CD4-positive, alpha-beta T cell (primary cell): ENCODE measurements around the gene RBP3. TPM values are rescaled to one million over a fixed set of nuclear protein-coding genes. Genes with fewer than 3 reads are reported as not detected.
A peak's percentile ranks its signal among the peaks of the same experiment; 100 is the strongest.

ENCODE experiments used
- ATAC-seq: fragments of 200-7000 bp; cut with Tn5 transposase; one replicate; pipeline ENCODE4 v1.10.0; 2022; ENCODE audit warnings: mild to moderate bottlenecking; ENCODE audit not compliant: poor library complexity
- CTCF ChIA-PET: fragments of 350-600 bp; sonication (Branson Sonifier 250); formaldehyde crosslinking; loops from one replicate; lab custom pipeline; 2021; ENCODE audit warnings: antibody characterized with exemption, inconsistent platforms; lab: Charles Lee
- POLR2A ChIA-PET: fragments of 350-600 bp; sonication (Branson Sonifier 250); formaldehyde crosslinking; loops from one replicate; lab custom pipeline; 2021; ENCODE audit warnings: antibody characterized with exemption, inconsistent platforms; lab: Charles Lee
- DNase-seq, 14 experiments: peaks; one replicate each; pipeline ENCODE4 v3.0.0-alpha.2; 2013 to 2020; ENCODE audit warnings: mixed read lengths in 2 of 14
- H3K27ac ChIP-seq, 2 donors: one replicate each; pipeline versions ENCODE4 v1.5.1 to v1.7.0; 2013; ENCODE audit warnings: low read length in 2 of 2, low read depth in 1 of 2, mild to moderate bottlenecking in 1 of 2
- H3K27me3 ChIP-seq, 2 experiments: 1 replicate in 1 of 2; 2 replicates in 1 of 2; pipeline versions ENCODE4 v1.6.1 to v1.7.0; 2013; ENCODE audit warnings: low read length in 2 of 2, control low read depth in 1 of 2, mild to moderate bottlenecking in 1 of 2, moderate library complexity in 1 of 2; ENCODE audit not compliant: insufficient read depth in 2 of 2, control insufficient read depth in 1 of 2
- H3K36me3 ChIP-seq: one replicate; pipeline ENCODE4 v1.6.1; 2013; ENCODE audit warnings: low read length, control low read depth; ENCODE audit not compliant: insufficient read depth
- H3K4me1 ChIP-seq: one replicate; pipeline ENCODE4 v1.6.1; 2013; ENCODE audit warnings: low read length, control low read depth; ENCODE audit not compliant: insufficient read depth
- H3K4me3 ChIP-seq: one replicate; pipeline ENCODE4 v1.5.1; 2013; ENCODE audit warnings: mild to moderate bottlenecking, low read length, moderate library complexity
- H3K9me3 ChIP-seq, 2 experiments: 1 replicate in 1 of 2; 2 replicates in 1 of 2; pipeline versions ENCODE4 v1.6.1 to v1.7.0; 2013; ENCODE audit warnings: low read length in 2 of 2, mild to moderate bottlenecking in 2 of 2, control low read depth in 1 of 2, moderate library complexity in 1 of 2; ENCODE audit not compliant: control insufficient read depth in 1 of 2, insufficient read depth in 1 of 2
- H3K27ac Mint-ChIP-seq: one replicate; pipeline ENCODE4 v1.8.0; 2020; ENCODE audit warnings: mixed read lengths
- H3K27me3 Mint-ChIP-seq: one replicate; pipeline ENCODE4 v1.8.0; 2021; ENCODE audit warnings: mixed read lengths
- H3K36me3 Mint-ChIP-seq: one replicate; pipeline ENCODE4 v1.8.0; 2021; ENCODE audit warnings: low read depth, mixed read lengths
- H3K4me1 Mint-ChIP-seq: one replicate; pipeline ENCODE4 v1.8.0; 2021; ENCODE audit warnings: low read depth, mixed read lengths
- H3K4me3 Mint-ChIP-seq: one replicate; pipeline ENCODE4 v1.8.0; 2020; ENCODE audit warnings: mild to moderate bottlenecking, mixed read lengths
- H3K9me3 Mint-ChIP-seq: one replicate; pipeline ENCODE4 v1.8.0; 2020; ENCODE audit warnings: mixed read lengths
- intact Hi-C, 2 experiments: fragments of 100-400 bp; cut with DNase I in 1 of 2; cut with micrococcal nuclease in 1 of 2; formaldehyde crosslinking; loops; one replicate each; pipeline versions ENCODE4 v1.15.1 to v1.9.0; 2023 to 2025; cut with DNase I, micrococcal nuclease
- total RNA-seq, 174 experiments: library from RNA in 2 of 174; stranded (reverse) in 2 of 174; gene quantifications; one replicate each; pipeline ENCODE4 v1.2.3 and lab custom pipeline; 2021 to 2026
- TF ChIP-seq, protein P1 (sequence below): fragments of 200-600 bp; IDR thresholded peaks from one replicate; pipeline ENCODE4 v1.8.0; 2022; ENCODE audit warnings: antibody characterized with exemption, mild to moderate bottlenecking

RBP3 gene
- total RNA-seq, 2 experiments from 2014 or later = not detected

DNA sequence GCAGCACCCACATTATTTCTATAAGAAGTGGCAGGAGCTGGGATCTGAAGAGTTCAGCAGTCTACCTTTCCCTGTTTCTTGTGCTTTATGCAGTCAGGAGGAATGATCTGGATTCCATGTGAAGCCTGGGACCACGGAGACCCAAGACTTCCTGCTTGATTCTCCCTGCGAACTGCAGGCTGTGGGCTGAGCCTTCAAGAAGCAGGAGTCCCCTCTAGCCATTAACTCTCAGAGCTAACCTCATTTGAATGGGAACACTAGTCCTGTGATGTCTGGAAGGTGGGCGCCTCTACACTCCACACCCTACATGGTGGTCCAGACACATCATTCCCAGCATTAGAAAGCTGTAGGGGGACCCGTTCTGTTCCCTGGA is 874 bp upstream of the RBP3 start:
- no peak for ATAC-seq
- H3K9me3 Mint-ChIP-seq = no peaks in the 10 kb centered on the region
- no peak overlapping the region for H3K4me3 ChIP-seq
- H3K4me1 Mint-ChIP-seq = no peaks in the 10 kb centered on the region
- peak in 1 of 14 experiments; percentile 6 for DNase-seq
- ChIA-PET CTCF (no interaction called here), POLR2A (no interaction called here)
- H3K36me3 Mint-ChIP-seq = no peaks in the 10 kb centered on the region
- TF ChIP-seq, protein P1, sequence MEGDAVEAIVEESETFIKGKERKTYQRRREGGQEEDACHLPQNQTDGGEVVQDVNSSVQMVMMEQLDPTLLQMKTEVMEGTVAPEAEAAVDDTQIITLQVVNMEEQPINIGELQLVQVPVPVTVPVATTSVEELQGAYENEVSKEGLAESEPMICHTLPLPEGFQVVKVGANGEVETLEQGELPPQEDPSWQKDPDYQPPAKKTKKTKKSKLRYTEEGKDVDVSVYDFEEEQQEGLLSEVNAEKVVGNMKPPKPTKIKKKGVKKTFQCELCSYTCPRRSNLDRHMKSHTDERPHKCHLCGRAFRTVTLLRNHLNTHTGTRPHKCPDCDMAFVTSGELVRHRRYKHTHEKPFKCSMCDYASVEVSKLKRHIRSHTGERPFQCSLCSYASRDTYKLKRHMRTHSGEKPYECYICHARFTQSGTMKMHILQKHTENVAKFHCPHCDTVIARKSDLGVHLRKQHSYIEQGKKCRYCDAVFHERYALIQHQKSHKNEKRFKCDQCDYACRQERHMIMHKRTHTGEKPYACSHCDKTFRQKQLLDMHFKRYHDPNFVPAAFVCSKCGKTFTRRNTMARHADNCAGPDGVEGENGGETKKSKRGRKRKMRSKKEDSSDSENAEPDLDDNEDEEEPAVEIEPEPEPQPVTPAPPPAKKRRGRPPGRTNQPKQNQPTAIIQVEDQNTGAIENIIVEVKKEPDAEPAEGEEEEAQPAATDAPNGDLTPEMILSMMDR = no peak
- H3K27me3 ChIP-seq = no peaks in the 10 kb centered on the region
- H3K9me3 ChIP-seq = no peaks in the 10 kb centered on the region
- no peaks in the 10 kb centered on the region for H3K4me1 ChIP-seq
- H3K4me3 Mint-ChIP-seq = no peak overlapping the region
- no peak overlapping the region for H3K27ac ChIP-seq
- no peaks in the 10 kb centered on the region for H3K36me3 ChIP-seq
- no peaks in the 10 kb centered on the region for H3K27me3 Mint-ChIP-seq
- intact Hi-C loops = no loop called here
- H3K27ac Mint-ChIP-seq = no peak overlapping the region

DNA sequence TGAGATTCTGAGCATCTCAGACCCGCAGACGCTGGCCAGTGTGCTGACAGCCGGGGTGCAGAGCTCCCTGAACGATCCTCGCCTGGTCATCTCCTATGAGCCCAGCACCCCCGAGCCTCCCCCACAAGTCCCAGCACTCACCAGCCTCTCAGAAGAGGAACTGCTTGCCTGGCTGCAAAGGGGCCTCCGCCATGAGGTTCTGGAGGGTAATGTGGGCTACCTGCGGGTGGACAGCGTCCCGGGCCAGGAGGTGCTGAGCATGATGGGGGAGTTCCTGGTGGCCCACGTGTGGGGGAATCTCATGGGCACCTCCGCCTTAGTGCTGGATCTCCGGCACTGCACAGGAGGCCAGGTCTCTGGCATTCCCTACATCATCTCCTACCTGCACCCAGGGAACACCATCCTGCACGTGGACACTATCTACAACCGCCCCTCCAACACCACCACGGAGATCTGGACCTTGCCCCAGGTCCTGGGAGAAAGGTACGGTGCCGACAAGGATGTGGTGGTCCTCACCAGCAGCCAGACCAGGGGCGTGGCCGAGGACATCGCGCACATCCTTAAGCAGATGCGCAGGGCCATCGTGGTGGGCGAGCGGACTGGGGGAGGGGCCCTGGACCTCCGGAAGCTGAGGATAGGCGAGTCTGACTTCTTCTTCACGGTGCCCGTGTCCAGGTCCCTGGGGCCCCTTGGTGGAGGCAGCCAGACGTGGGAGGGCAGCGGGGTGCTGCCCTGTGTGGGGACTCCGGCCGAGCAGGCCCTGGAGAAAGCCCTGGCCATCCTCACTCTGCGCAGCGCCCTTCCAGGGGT is 703 bp downstream of the RBP3 start:
- Histone ChIP-seq H3K4me1 (no peaks in the 10 kb centered on the region), H3K27ac (no peak overlapping the region), H3K27me3 (no peaks in the 10 kb centered on the region), H3K36me3 (no peaks in the 10 kb centered on the region), H3K9me3 (no peaks in the 10 kb centered on the region), H3K4me3 (no peak overlapping the region)
- TF ChIP-seq, protein P1 = no peak
- no peak for ATAC-seq
- Mint-ChIP-seq H3K4me1 (no peaks in the 10 kb centered on the region), H3K27ac (no peak overlapping the region), H3K4me3 (no peak overlapping the region), H3K9me3 (no peaks in the 10 kb centered on the region), H3K27me3 (no peaks in the 10 kb centered on the region), H3K36me3 (no peaks in the 10 kb centered on the region)
- peak in 1 of 14 experiments; percentile 20 for DNase-seq
- CTCF ChIA-PET = no interaction called here
- intact Hi-C loops = no loop called here
- POLR2A ChIA-PET = no interaction called here

DNA sequence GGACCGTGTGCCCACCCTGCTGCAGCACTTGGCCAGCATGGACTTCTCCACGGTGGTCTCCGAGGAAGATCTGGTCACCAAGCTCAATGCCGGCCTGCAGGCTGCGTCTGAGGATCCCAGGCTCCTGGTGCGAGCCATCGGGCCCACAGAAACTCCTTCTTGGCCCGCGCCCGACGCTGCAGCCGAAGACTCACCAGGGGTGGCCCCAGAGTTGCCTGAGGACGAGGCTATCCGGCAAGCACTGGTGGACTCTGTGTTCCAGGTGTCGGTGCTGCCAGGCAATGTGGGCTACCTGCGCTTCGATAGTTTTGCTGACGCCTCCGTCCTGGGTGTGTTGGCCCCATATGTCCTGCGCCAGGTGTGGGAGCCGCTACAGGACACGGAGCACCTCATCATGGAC is 1.4 kb downstream of the RBP3 start:
- Mint-ChIP-seq H3K4me1 (no peaks in the 10 kb centered on the region), H3K9me3 (no peaks in the 10 kb centered on the region), H3K27ac (no peak overlapping the region), H3K4me3 (no peak overlapping the region), H3K27me3 (no peaks in the 10 kb centered on the region), H3K36me3 (no peaks in the 10 kb centered on the region)
- no peak overlapping the region for H3K27ac ChIP-seq
- intact Hi-C loops = no loop called here
- CTCF ChIA-PET = no interaction called here
- no peaks in the 10 kb centered on the region for H3K4me1 ChIP-seq
- no peak for ATAC-seq
- DNase-seq = peak in 1 of 14 experiments; percentile 23
- no peaks in the 10 kb centered on the region for H3K36me3 ChIP-seq
- TF ChIP-seq, protein P1 = no peak
- H3K27me3 ChIP-seq = no peaks in the 10 kb centered on the region
- no peaks in the 10 kb centered on the region for H3K9me3 ChIP-seq
- POLR2A ChIA-PET = no interaction called here
- H3K4me3 ChIP-seq = no peak overlapping the region
